HEK293T (cell line): Measurements from ENCODE around the gene CEP350.

ENCODE experiments used
- CTCF ChIA-PET: fragments of 350-600 bp; formaldehyde crosslinking; extraction: SDS; loops from one replicate; lab custom pipeline; 2021; ENCODE audit warnings: antibody characterized with exemption, inconsistent platforms; lab: Yijun Ruan, JAX
- POLR2A ChIA-PET: fragments of 350-600 bp; formaldehyde crosslinking; extraction: SDS; loops from one replicate; lab custom pipeline; 2020; ENCODE audit warnings: antibody characterized with exemption, inconsistent platforms; lab: Yijun Ruan, JAX
- DNase-seq: peaks from one replicate; pipeline ENCODE4 v3.0.0; 2012; ENCODE audit warnings: mixed read lengths; ENCODE audit errors: extremely low spot score
- ARNT ChIP-seq: fragments of 450-650 bp; IDR thresholded peaks from 2 replicates; pipeline ENCODE4 v1.6.1; 2017; ENCODE audit warnings: mild to moderate bottlenecking
- BHLHE40 ChIP-seq: fragments of 450-650 bp; IDR thresholded peaks from 2 replicates; pipeline ENCODE4 v1.6.1; 2016; ENCODE audit warnings: mild to moderate bottlenecking, moderate library complexity, borderline replicate concordance
- CTBP1 ChIP-seq: fragments of 450-650 bp; IDR thresholded peaks from 2 replicates; pipeline ENCODE4 v1.6.1; 2016; ENCODE audit warnings: borderline replicate concordance
- ELF4 ChIP-seq: fragments of 450-650 bp; IDR thresholded peaks from 2 replicates; pipeline ENCODE4 v1.6.1; 2017; ENCODE audit warnings: antibody characterized with exemption
- FOXA1 ChIP-seq: fragments of 450-650 bp; IDR thresholded peaks from 2 replicates; pipeline ENCODE4 v1.6.1; 2016; ENCODE audit warnings: mild to moderate bottlenecking
- FOXK2 ChIP-seq: fragments of 450-650 bp; IDR thresholded peaks from 2 replicates; pipeline ENCODE4 v1.6.1; 2016; ENCODE audit warnings: mild to moderate bottlenecking
- FOXM1 ChIP-seq: fragments of 450-650 bp; IDR thresholded peaks from 2 replicates; pipeline ENCODE4 v1.6.1; 2017; ENCODE audit warnings: mild to moderate bottlenecking, borderline replicate concordance
- HDGF ChIP-seq: fragments of 450-650 bp; IDR thresholded peaks from 2 replicates; pipeline ENCODE4 v1.6.1; 2017; ENCODE audit warnings: antibody characterized with exemption, borderline replicate concordance
- L3MBTL2 ChIP-seq: fragments of 450-650 bp; conservative IDR thresholded peaks from 2 replicates; pipeline ENCODE4 v1.6.1; 2016; ENCODE audit warnings: mild to moderate bottlenecking
- LEF1 ChIP-seq: fragments of 450-650 bp; IDR thresholded peaks from 2 replicates; pipeline ENCODE4 v1.6.1; 2017; ENCODE audit warnings: mild to moderate bottlenecking, borderline replicate concordance
- NFRKB ChIP-seq: fragments of 450-650 bp; IDR thresholded peaks from 2 replicates; pipeline ENCODE4 v1.6.1; 2016; ENCODE audit warnings: mild to moderate bottlenecking, moderate library complexity
- PKNOX1 ChIP-seq: fragments of 450-650 bp; IDR thresholded peaks from 2 replicates; pipeline ENCODE4 v1.6.1; 2016
- SP1 ChIP-seq: fragments of 450-650 bp; IDR thresholded peaks from 2 replicates; pipeline ENCODE4 v1.6.1; 2017
- SUZ12 ChIP-seq: fragments of 450-650 bp; IDR thresholded peaks from 2 replicates; pipeline ENCODE4 v1.6.1; 2016; ENCODE audit warnings: mild to moderate bottlenecking
- TARDBP ChIP-seq: fragments of 450-650 bp; IDR thresholded peaks from 2 replicates; pipeline ENCODE4 v1.6.1; 2016
- ZNF384 ChIP-seq: fragments of 450-650 bp; IDR thresholded peaks from 2 replicates; pipeline ENCODE4 v1.6.1; 2016

Gene CEP350

GRCh38 chr1:180061019-180061418, 106.4 kb downstream of the CEP350 start:
- ChIA-PET CTCF (no interaction called here), POLR2A (no interaction called here)
- DNase-seq, result no peak
- no peak for TF ChIP-seq SUZ12
- peak; percentile 51; the same call in 1 of the 2 replicates for TF ChIP-seq PKNOX1

- ChIA-PET POLR2A (no interaction called here), CTCF (interaction anchor here (0.5 kb wide), 1 partner anchor 1800 kb away, joined by 3 read pairs; no protein-coding TSS in a partner anchor)
- TF ChIP-seq FOXA1 (no peak), HDGF (no peak)
- DNase-seq, result no peak
These were observed 107.9 kb downstream of the CEP350 start for GRCh38 chr1:180062452-180062971.

GRCh38 chr1:180065408-180065807, 110.8 kb downstream of the CEP350 start:
- ChIA-PET POLR2A (no interaction called here), CTCF (no interaction called here)
- no peak for TF ChIP-seq CTBP1
- TF ChIP-seq FOXA1, result no peak
- DNase-seq, result no peak

- CTCF ChIA-PET, result no interaction called here
- DNase-seq, result no peak
- POLR2A ChIA-PET, result no interaction called here
- TF ChIP-seq LEF1 (no peak), HDGF (no peak), TARDBP (no peak), SUZ12 (no peak), FOXK2 (no peak), FOXA1 (no peak), ZNF384 (no peak), FOXM1 (no peak), PKNOX1 (no peak), BHLHE40 (no peak), ELF4 (no peak), CTBP1 (no peak), SP1 (no peak), ARNT (no peak), NFRKB (no peak), L3MBTL2 (no peak)
These were observed 111.5 kb downstream of the CEP350 start for GRCh38 chr1:180066150-180066549.

GRCh38 chr1:180070286-180070685, 115.7 kb downstream of the CEP350 start:
- TF ChIP-seq NFRKB (no peak), HDGF (no peak), L3MBTL2 (no peak), LEF1 (no peak), SP1 (no peak), TARDBP (no peak), FOXM1 (no peak), BHLHE40 (no peak), FOXA1 (no peak)
- POLR2A ChIA-PET, result no interaction called here
- DNase-seq, result no peak
- CTCF ChIA-PET, result no interaction called here

- no peak for DNase-seq
- TF ChIP-seq TARDBP (no peak), HDGF (no peak), SUZ12 (no peak), FOXK2 (no peak), ELF4 (no peak), LEF1 (no peak), ZNF384 (no peak), NFRKB (no peak)
- POLR2A ChIA-PET, result no interaction called here
- CTCF ChIA-PET, result no interaction called here
These were observed 117.1 kb downstream of the CEP350 start for GRCh38 chr1:180071759-180072158.

- DNase-seq, result no peak
- TF ChIP-seq SUZ12, result no peak
- TF ChIP-seq ELF4, result no peak
- no peak for TF ChIP-seq FOXA1
- TF ChIP-seq SP1, result no peak
- no peak for TF ChIP-seq TARDBP
- TF ChIP-seq FOXK2, result no peak
- TF ChIP-seq FOXM1, result no peak
- no peak for TF ChIP-seq ZNF384
- no peak for TF ChIP-seq ARNT
- TF ChIP-seq PKNOX1, result no peak
- no peak for TF ChIP-seq BHLHE40
- TF ChIP-seq LEF1, result no peak
- TF ChIP-seq CTBP1, result no peak
- TF ChIP-seq HDGF, result no peak
- no peak for TF ChIP-seq L3MBTL2
- ChIA-PET POLR2A (no interaction called here), CTCF (no interaction called here)
These were observed 125.8 kb downstream of the CEP350 start for GRCh38 chr1:180080439-180080838.
